GM12878 (cell line): Measurements from ENCODE around the gene PLEKHN1. TPM values are rescaled to one million over a fixed set of nuclear protein-coding genes. Genes with fewer than 3 reads are reported as not detected.

Experiments used
- EED ChIP-seq: sonication (generic); IDR thresholded peaks from 2 replicates; pipeline ENCODE4 v1.6.1; 2016; ENCODE audit warnings: antibody characterized with exemption, low read depth
- HCFC1 ChIP-seq: fragments of 150-350 bp; IDR thresholded peaks from 2 replicates; pipeline ENCODE4 v1.6.1; 2014; ENCODE audit warnings: low read length
- POLR2AphosphoS2 ChIP-seq: IDR thresholded peaks from 2 replicates; pipeline ENCODE4 v1.6.1; 2011; ENCODE audit warnings: low read depth, mild to moderate bottlenecking, low read length, improper control_type of control experiment, moderate library complexity
- SIN3A ChIP-seq: IDR thresholded peaks from 2 replicates; pipeline ENCODE4 v1.6.1; 2012; ENCODE audit warnings: low read depth, low read length, improper control_type of control experiment
- polyA plus RNA-seq, 11 experiments: library from polyadenylated mRNA; depleted of rRNA in 4 of 11; unstranded in 6 of 11; stranded (reverse) in 5 of 11; fragments of >200 nt; fragmentation: Nextera tagmentation in 4 of 11; fragmentation: Illumina TruSeq in 1 of 11; extraction: Ambion mirVana in 4 of 11; extraction: Trizol in 1 of 11; gene quantifications; 1 replicate in 1 of 11; 2 replicates in 10 of 11; pipeline versions ENCODE4 v1.2.1 to v1.2.3, GENCODE V29; 2011 to 2016; ENCODE audit warnings: inconsistent platforms in 2 of 11, missing spikeins in 2 of 11, low read depth in 1 of 11
- total RNA-seq, 4 experiments: library from RNA; depleted of rRNA in 3 of 4; stranded (reverse); fragments of >200 nt in 3 of 4; fragmentation: Illumina TruSeq in 1 of 4; extraction: Trizol in 1 of 4; gene quantifications; 2 replicates each; pipeline versions ENCODE4 v1.2.1 to v1.2.3, GENCODE V29; 2013 to 2021
- TF ChIP-seq, protein P1 (sequence below): fragments of 450-650 bp; IDR thresholded peaks from 2 replicates; pipeline ENCODE4 v1.6.1; 2017; ENCODE audit warnings: low read depth, mild to moderate bottlenecking, moderate library complexity
- TF ChIP-seq, protein P2 (sequence below): fragments of 450-650 bp; formaldehyde crosslinking; IDR thresholded peaks from 2 replicates; pipeline ENCODE4 v1.4.0; 2022; ENCODE audit warnings: mild to moderate bottlenecking, moderate library complexity
- TF ChIP-seq, protein P3 (sequence below): fragments of 150-350 bp; IDR thresholded peaks from 2 replicates; pipeline ENCODE4 v1.6.1; 2014; ENCODE audit warnings: mild to moderate bottlenecking, low read depth, low read length

PLEKHN1 gene
- total and polyA plus RNA-seq, 10 of the 15 experiments (the other 5 are each of a cell fraction or from before 2014, with no cell fraction given) = 0.04 to 0.26 (median 0.18) TPM; not detected in 6

DNA sequence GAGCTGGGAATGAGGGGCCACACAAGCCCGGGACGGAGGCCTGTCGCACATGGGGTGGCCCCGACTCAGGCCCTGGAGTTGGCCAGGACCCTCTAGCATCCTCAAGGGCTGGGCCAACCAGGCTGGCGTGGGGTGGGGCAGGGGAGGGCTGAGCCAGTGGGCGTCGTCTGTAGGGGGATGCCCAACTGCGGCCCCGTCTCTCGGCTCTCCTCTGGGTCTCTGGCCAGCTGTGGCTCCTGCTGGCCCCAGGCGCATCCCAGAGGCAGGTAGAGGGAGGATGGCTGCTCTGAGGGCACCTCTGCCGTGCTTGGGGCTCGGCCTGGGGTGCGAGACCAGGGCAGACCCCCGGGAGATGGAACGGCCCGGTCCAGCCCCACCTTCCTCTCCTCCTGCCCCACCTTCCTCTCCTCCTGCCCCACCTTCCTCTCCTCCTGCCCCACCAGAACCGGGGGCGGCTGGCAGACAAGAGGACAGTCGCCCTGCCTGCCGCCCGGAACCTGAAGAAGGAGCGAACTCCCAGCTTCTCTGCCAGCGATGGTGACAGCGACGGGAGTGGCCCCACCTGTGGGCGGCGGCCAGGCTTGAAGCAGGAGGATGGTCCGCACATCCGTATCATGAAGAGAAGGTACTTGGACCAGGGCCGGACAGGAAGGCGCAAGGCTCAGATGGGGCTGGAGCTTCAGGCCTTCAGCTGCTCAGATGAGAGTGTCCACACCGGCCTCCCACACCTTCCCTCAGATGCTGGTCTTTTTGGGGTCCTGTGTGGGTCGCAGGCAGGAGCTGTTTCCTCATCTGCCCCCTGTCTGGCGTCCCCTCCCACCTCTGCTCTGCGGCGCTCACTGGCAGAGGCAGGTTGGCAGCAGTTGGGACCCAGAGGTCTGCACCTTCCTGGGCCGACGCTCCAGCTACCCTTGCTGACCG is 36.3 kb upstream of the PLEKHN1 start (continued):
- TF ChIP-seq, protein P1, sequence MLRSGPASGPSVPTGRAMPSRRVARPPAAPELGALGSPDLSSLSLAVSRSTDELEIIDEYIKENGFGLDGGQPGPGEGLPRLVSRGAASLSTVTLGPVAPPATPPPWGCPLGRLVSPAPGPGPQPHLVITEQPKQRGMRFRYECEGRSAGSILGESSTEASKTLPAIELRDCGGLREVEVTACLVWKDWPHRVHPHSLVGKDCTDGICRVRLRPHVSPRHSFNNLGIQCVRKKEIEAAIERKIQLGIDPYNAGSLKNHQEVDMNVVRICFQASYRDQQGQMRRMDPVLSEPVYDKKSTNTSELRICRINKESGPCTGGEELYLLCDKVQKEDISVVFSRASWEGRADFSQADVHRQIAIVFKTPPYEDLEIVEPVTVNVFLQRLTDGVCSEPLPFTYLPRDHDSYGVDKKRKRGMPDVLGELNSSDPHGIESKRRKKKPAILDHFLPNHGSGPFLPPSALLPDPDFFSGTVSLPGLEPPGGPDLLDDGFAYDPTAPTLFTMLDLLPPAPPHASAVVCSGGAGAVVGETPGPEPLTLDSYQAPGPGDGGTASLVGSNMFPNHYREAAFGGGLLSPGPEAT = no peak
- TF ChIP-seq EED (no peak), HCFC1 (no peak), POLR2AphosphoS2 (no peak), SIN3A (no peak)
- TF ChIP-seq, protein P2, sequence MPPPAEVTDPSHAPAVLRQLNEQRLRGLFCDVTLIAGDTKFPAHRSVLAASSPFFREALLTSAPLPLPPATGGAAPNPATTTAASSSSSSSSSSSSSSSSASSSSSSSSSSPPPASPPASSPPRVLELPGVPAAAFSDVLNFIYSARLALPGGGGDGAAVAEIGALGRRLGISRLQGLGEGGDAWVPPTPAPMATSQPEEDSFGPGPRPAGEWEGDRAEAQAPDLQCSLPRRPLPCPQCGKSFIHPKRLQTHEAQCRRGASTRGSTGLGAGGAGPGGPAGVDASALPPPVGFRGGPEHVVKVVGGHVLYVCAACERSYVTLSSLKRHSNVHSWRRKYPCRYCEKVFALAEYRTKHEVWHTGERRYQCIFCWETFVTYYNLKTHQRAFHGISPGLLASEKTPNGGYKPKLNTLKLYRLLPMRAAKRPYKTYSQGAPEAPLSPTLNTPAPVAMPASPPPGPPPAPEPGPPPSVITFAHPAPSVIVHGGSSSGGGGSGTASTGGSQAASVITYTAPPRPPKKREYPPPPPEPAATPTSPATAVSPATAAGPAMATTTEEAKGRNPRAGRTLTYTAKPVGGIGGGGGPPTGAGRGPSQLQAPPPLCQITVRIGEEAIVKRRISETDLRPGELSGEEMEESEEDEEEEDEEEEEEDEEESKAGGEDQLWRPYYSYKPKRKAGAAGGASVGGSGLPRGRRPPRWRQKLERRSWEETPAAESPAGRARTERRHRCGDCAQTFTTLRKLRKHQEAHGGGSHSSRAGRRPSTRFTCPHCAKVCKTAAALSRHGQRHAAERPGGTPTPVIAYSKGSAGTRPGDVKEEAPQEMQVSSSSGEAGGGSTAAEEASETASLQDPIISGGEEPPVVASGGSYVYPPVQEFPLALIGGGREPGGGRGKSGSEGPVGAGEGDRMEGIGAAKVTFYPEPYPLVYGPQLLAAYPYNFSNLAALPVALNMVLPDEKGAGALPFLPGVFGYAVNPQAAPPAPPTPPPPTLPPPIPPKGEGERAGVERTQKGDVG (CRISPR knock-in tag) = no peak
- TF ChIP-seq, protein P3, sequence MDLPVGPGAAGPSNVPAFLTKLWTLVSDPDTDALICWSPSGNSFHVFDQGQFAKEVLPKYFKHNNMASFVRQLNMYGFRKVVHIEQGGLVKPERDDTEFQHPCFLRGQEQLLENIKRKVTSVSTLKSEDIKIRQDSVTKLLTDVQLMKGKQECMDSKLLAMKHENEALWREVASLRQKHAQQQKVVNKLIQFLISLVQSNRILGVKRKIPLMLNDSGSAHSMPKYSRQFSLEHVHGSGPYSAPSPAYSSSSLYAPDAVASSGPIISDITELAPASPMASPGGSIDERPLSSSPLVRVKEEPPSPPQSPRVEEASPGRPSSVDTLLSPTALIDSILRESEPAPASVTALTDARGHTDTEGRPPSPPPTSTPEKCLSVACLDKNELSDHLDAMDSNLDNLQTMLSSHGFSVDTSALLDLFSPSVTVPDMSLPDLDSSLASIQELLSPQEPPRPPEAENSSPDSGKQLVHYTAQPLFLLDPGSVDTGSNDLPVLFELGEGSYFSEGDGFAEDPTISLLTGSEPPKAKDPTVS = no peak
